Measurements from ENCODE around the gene PTTG1IP2.

The PTTG1IP2 gene

DNA sequence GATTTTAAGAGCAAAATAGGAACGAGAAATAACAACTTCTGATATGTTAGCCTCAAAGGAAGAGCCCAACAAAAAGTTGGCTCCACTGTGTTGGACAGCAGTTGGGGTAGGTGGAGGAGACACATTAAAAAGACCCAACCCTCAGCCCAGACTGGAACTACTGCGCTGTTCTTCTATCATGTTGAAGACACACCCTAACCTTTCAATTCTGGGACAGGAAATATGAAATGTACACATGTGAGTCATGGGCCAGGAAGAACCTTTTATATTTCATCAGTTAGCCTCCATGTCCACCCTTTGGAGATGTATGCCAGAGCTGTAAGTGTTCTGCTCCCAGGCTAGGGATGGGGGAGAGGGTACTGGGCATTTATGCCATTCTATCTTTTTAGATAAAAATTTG, 44.1 kb upstream of the PTTG1IP2 start (continued):
- no peak for TF ChIP-seq ZNF132 (tag by site-specific recombination; IDR thresholded peaks at IDR 0.05; ENCODE audit: borderline replicate concordance)
- no peak for TF ChIP-seq ZNF175 (tag by site-specific recombination; IDR thresholded peaks at IDR 0.05)
- TF ChIP-seq ZFP37 (tag by site-specific recombination; IDR thresholded peaks at IDR 0.05), result no peak
- TF ChIP-seq ZNF169 (tag by site-specific recombination; IDR thresholded peaks at IDR 0.05), result no peak
- TF ChIP-seq ZNF514 (tag by site-specific recombination; IDR thresholded peaks at IDR 0.05), result no peak
- no peak for TF ChIP-seq PRDM1 (tag by site-specific recombination; IDR thresholded peaks at IDR 0.05)
- TF ChIP-seq ZNF10 (tag by site-specific recombination; IDR thresholded peaks at IDR 0.05), result no peak
- TF ChIP-seq HIC1 (tag by site-specific recombination; IDR thresholded peaks at IDR 0.05), result no peak
- TF ChIP-seq EGR2 (tag by site-specific recombination; IDR thresholded peaks at IDR 0.05; ENCODE audit: low read depth), result no peak
- no peak for TF ChIP-seq PATZ1 (tag by site-specific recombination; IDR thresholded peaks at IDR 0.05)
- TF ChIP-seq ZNF792 (tag by site-specific recombination; IDR thresholded peaks at IDR 0.05), result no peak

- no peak overlapping the region for H3K27ac ChIP-seq (ENCODE audit: extremely low read depth, low read depth, low read length)
- ChIA-PET POLR2A (no interaction called here), CTCF (interaction anchor here (0.6 to 1.2 kb wide), 4 partner anchors 11 to 289 kb away, joined by 3 to 4 read pairs (median 3); no protein-coding TSS in a partner anchor)
- H3K9me3 ChIP-seq (ENCODE audit: control insufficient read depth, insufficient read depth, low read depth, low read length), result no peaks in the 10 kb centered on the region
- no peaks in the 10 kb centered on the region for H3K4me1 ChIP-seq (ENCODE audit: control insufficient read depth, insufficient read depth, low read length)
- no peak overlapping the region for H3K4me3 ChIP-seq (ENCODE audit: low read depth, low read length)
- no peaks in the 10 kb centered on the region for H3K36me3 ChIP-seq (ENCODE audit: control insufficient read depth in 2 of 2, insufficient read depth in 1 of 2, low read length in 2 of 2)
- TF ChIP-seq, protein P1, sequence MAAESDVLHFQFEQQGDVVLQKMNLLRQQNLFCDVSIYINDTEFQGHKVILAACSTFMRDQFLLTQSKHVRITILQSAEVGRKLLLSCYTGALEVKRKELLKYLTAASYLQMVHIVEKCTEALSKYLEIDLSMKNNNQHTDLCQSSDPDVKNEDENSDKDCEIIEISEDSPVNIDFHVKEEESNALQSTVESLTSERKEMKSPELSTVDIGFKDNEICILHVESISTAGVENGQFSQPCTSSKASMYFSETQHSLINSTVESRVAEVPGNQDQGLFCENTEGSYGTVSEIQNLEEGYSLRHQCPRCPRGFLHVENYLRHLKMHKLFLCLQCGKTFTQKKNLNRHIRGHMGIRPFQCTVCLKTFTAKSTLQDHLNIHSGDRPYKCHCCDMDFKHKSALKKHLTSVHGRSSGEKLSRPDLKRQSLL (tag by site-specific recombination; IDR thresholded peaks at IDR 0.05), result no peak
- TF ChIP-seq ZNF10 (tag by site-specific recombination; IDR thresholded peaks at IDR 0.05), result no peak
- no peak for TF ChIP-seq ZNF133 (tag by site-specific recombination; IDR thresholded peaks at IDR 0.05)
- no peak for TF ChIP-seq ZNF670 (tag by site-specific recombination; IDR thresholded peaks at IDR 0.05; ENCODE audit: low read depth)
- TF ChIP-seq ZNF324 (tag by site-specific recombination; IDR thresholded peaks at IDR 0.05), result no peak
- no peak for TF ChIP-seq ZBTB20 (tag by site-specific recombination; IDR thresholded peaks at IDR 0.05)
- TF ChIP-seq, protein P2, sequence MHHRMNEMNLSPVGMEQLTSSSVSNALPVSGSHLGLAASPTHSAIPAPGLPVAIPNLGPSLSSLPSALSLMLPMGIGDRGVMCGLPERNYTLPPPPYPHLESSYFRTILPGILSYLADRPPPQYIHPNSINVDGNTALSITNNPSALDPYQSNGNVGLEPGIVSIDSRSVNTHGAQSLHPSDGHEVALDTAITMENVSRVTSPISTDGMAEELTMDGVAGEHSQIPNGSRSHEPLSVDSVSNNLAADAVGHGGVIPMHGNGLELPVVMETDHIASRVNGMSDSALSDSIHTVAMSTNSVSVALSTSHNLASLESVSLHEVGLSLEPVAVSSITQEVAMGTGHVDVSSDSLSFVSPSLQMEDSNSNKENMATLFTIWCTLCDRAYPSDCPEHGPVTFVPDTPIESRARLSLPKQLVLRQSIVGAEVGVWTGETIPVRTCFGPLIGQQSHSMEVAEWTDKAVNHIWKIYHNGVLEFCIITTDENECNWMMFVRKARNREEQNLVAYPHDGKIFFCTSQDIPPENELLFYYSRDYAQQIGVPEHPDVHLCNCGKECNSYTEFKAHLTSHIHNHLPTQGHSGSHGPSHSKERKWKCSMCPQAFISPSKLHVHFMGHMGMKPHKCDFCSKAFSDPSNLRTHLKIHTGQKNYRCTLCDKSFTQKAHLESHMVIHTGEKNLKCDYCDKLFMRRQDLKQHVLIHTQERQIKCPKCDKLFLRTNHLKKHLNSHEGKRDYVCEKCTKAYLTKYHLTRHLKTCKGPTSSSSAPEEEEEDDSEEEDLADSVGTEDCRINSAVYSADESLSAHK (tag by site-specific recombination; IDR thresholded peaks at IDR 0.05), result no peak
- TF ChIP-seq, protein P3, sequence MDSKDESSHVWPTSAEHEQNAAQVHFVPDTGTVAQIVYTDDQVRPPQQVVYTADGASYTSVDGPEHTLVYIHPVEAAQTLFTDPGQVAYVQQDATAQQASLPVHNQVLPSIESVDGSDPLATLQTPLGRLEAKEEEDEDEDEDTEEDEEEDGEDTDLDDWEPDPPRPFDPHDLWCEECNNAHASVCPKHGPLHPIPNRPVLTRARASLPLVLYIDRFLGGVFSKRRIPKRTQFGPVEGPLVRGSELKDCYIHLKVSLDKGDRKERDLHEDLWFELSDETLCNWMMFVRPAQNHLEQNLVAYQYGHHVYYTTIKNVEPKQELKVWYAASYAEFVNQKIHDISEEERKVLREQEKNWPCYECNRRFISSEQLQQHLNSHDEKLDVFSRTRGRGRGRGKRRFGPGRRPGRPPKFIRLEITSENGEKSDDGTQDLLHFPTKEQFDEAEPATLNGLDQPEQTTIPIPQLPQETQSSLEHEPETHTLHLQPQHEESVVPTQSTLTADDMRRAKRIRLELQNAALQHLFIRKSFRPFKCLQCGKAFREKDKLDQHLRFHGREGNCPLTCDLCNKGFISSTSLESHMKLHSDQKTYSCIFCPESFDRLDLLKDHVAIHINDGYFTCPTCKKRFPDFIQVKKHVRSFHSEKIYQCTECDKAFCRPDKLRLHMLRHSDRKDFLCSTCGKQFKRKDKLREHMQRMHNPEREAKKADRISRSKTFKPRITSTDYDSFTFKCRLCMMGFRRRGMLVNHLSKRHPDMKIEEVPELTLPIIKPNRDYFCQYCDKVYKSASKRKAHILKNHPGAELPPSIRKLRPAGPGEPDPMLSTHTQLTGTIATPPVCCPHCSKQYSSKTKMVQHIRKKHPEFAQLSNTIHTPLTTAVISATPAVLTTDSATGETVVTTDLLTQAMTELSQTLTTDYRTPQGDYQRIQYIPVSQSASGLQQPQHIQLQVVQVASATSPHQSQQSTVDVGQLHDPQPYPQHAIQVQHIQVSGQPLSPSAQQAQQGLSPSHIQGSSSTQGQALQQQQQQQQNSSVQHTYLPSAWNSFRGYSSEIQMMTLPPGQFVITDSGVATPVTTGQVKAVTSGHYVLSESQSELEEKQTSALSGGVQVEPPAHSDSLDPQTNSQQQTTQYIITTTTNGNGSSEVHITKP (tag by site-specific recombination; IDR thresholded peaks at IDR 0.05), result no peak
- TF ChIP-seq ZNF211 (tag by site-specific recombination; IDR thresholded peaks at IDR 0.05; ENCODE audit: low read depth), result no peak
- no peak for TF ChIP-seq ZNF280D (tag by site-specific recombination; IDR thresholded peaks at IDR 0.05)
- TF ChIP-seq ZEB2 (tag by site-specific recombination; IDR thresholded peaks at IDR 0.05), result no peak
These were observed 38.6 kb upstream of the PTTG1IP2 start for GRCh38 chr7:90430614-90431460.

All from HEK293 (cell line).